AG20443 (cell line): ENCODE data around the gene KRTAP4-6.
"Not testable (repeated sequence)": the region's sequence is repeated elsewhere in the genome, so short reads cannot be mapped to it uniquely, and the experiment has no call there.

Source experiments
- DNase-seq: peaks from one replicate; pipeline ENCODE4 v3.0.0; 2012; ENCODE audit warnings: low spot score, mixed read lengths

Gene KRTAP4-6

DNA sequence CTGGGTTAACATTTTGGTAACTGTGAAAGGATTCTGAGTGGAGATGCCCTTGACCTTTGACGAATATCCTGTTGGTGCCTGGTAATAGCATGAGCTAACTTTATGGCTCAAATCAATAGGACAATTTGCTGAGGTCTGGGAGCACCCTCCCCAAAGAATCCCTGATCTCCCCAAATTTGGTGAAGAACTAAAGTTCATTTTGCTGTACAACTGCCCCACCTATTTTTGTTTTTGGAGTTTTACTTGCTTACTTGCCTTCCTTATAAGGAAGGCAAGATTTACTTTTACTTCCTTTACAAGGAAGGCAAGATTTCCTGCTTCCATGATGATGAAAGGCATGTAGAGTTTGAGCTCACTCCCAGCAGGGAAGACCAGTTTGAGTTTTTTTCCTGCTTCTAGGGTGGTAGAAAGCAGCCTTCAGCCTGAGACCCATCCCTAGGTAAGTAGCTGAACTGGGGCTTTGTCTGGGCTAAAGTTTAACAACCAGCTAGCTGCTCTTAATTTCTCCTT lies 32.3 kb downstream of the KRTAP4-6 start:
- DNase-seq, result no peak

DNA sequence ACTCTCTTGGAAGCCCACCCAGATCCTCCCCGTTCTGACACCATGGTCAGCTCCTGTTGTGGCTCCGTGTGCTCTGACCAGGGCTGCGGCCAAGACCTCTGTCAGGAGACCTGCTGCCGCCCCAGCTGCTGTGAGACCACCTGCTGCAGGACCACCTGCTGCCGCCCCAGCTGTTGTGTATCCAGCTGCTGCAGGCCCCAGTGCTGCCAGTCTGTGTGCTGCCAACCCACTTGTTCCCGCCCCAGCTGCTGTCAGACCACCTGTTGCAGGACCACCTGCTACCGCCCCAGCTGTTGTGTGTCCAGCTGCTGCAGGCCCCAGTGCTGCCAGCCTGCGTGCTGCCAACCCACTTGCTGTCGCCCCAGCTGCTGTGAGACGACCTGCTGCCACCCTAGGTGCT lies 35.0 kb downstream of the KRTAP4-6 start, which contains the start of gene KRTAP4-9:
KRTAP4-9 (plus strand) TSS at position 43 of the 400 bp plus-strand sequence; CDS start at position 43, 0 bp downstream.
- not testable (repeated sequence) for DNase-seq

- not testable (repeated sequence) for DNase-seq
These were observed 35.8 kb downstream of the KRTAP4-6 start for GRCh38 chr17:41104386-41105038.

GRCh38 chr17:41103896-41104295 lies 36.4 kb downstream of the KRTAP4-6 start:
- DNase-seq, result no peak

GRCh38 chr17:41101586-41102259 lies 38.6 kb downstream of the KRTAP4-6 start, which contains the start of gene KRTAP4-16:
TSS of gene KRTAP4-16 (minus strand) at chr17:41102209. CDS start at chr17:41102209, 0 bp downstream.
- no peak for DNase-seq

DNA sequence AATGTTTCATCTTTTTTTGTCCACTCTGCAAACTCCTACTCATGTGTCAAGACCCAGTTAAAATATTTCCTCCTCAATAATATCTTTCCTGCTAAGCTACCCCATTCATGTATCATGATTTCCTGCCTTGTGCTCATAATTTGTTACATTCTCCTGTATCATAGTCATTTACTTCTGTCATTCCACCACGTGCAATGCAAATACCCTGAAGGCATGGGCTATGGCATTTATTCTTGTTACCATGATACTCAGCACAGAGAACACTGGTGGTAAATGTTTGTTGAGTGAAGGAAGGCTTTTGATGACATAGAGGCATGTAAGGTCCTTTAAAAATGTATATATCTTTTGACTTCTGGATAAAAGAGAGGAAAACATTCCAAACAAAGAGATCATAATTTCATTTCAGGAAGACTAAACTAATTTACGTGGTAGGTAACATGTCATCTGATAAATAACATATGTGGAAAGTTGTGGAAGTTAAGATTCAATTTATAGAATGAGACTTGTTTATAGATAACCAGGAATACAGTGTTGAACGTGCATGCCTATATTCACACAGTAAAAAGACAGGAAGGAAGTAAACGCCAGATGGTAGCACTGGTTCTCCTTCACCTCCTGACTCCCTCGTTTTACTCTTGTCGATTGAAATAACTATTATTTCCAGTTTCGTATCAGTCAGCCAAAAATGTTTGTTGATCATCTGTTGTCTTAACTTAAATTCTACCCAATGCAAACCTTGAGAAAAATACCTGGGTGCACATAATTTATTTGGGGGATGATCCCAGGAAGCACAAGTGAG lies 40.5 kb downstream of the KRTAP4-6 start:
- DNase-seq, result not testable (repeated sequence)

- peak; percentile 25 for DNase-seq
These were observed 41.9 kb downstream of the KRTAP4-6 start for GRCh38 chr17:41098481-41098880.

- no peak for DNase-seq
These were observed 42.3 kb downstream of the KRTAP4-6 start, which contains the start of gene KRTAP4-8 for GRCh38 chr17:41098042-41098441. TSS of gene KRTAP4-8 (minus strand) at chr17:41098142. CDS start at chr17:41098084, 58 bp downstream.

DNA sequence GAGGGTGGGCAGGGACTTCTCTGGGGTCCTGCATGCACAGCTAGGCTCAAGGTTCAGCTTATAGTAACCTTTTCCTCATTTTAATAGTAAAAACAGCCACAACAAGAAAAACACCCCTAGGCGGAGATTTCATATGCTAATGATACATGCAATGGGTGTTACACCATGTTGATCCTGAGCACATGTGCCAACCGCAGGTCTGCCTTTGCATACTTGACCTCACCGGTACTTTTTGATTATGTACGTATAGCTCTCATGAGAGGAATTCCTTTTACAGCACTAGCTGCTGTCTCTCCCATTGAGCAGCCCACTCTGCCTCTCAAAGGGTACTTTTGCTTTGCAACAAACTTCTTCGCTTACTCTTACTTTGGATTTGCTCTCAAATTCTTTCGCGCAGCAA lies 44.3 kb downstream of the KRTAP4-6 start:
- DNase-seq, result no peak
